ENCODE data around the gene TRAF2. TPM values are rescaled to one million over a fixed set of nuclear protein-coding genes. Genes with fewer than 3 reads are reported as not detected.

Gene TRAF2
- total and polyA plus RNA-seq, 2 of the 13 experiments (the other 11 are each of a cell fraction or from before 2014, with no cell fraction given) = 12.4 to 13.6 TPM

DNA sequence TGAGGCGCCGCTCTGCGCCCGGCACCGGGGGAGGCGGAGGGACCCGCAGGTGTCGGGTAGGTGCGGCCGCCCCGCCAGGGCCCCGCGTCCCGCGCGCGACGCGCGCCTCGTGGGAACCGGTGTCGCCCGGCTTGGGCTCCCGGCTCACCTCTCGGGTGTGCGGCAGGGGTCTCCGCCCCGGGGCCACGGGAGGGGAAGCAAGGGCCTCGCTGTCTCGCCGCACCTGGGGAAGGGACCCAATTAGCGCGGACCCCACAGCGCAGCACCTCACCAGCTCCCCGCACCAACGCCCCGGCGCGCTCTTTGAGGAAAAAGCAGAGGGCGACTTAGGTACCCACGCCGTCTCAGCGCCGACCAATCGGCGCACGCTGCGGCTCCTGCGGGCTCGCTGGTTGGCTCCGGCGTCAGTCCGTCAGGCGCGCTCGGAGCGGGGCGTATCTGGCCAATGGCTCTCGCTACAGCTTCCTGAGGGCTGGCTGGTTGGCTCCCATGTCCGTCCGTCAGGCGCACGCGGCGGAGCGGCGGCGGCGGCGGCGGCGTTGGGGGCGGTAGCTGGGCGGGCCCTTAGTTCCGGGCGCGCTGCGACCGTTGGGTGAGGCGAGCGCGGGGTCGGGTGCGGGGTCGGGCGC lies at the start of gene TRAF2 (continued):
- TF ChIP-seq ZNF547 (CRISPR knock-in tag; IDR thresholded peaks at IDR 0.05) (peak; percentile 89), ZFY (CRISPR knock-in tag; IDR thresholded peaks at IDR 0.05) (peak; percentile 67), MYNN (CRISPR knock-in tag; IDR thresholded peaks at IDR 0.05; ENCODE audit: low read depth) (no peak), HMG20B (CRISPR knock-in tag; conservative IDR thresholded peaks at IDR 0.05) (no peak), YEATS4 (CRISPR knock-in tag; IDR thresholded peaks at IDR 0.05; ENCODE audit: borderline replicate concordance) (peak; percentile 49; the same call in 1 of the 2 replicates), MED1 (CRISPR knock-in tag; IDR thresholded peaks at IDR 0.05) (peak; percentile 54), ZNF367 (CRISPR knock-in tag; IDR thresholded peaks at IDR 0.05; ENCODE audit: borderline replicate concordance) (no peak), MYC (CRISPR knock-in tag; IDR thresholded peaks at IDR 0.05; ENCODE audit: borderline replicate concordance) (peak; percentile 89), ZNF441 (CRISPR knock-in tag; IDR thresholded peaks at IDR 0.05; ENCODE audit: borderline replicate concordance) (no peak), ZNF274 (CRISPR knock-in tag; IDR thresholded peaks at IDR 0.05) (peak; percentile 59; the same call in 1 of the 2 replicates), NFIC (IDR thresholded peaks at IDR 0.05; ENCODE audit: low read length) (no peak), JARID2 (CRISPR knock-in tag; IDR thresholded peaks at IDR 0.05; ENCODE audit: insufficient replicate concordance) (no peak), CENPT (CRISPR knock-in tag; IDR thresholded peaks at IDR 0.05; ENCODE audit: low read depth) (0 out of 2 replicates have a peak, but pooled peaks have one; percentile 77), ZIK1 (CRISPR knock-in tag; IDR thresholded peaks at IDR 0.05; ENCODE audit: borderline replicate concordance, low read depth) (peak; percentile 36; the same call in 1 of the 2 replicates), IKZF4 (CRISPR knock-in tag; IDR thresholded peaks at IDR 0.05; ENCODE audit: borderline replicate concordance, low read depth, not compliant biosample characterization) (peak; percentile 58), ZNF598 (CRISPR knock-in tag; IDR thresholded peaks at IDR 0.05; ENCODE audit: borderline replicate concordance) (0 out of 2 replicates have a peak, but pooled peaks have one; percentile 40), NR2C2 (CRISPR knock-in tag; IDR thresholded peaks at IDR 0.05; ENCODE audit: borderline replicate concordance) (peak; percentile 41; the same call in 1 of the 2 replicates)
- TF ChIP-seq, protein P1, sequence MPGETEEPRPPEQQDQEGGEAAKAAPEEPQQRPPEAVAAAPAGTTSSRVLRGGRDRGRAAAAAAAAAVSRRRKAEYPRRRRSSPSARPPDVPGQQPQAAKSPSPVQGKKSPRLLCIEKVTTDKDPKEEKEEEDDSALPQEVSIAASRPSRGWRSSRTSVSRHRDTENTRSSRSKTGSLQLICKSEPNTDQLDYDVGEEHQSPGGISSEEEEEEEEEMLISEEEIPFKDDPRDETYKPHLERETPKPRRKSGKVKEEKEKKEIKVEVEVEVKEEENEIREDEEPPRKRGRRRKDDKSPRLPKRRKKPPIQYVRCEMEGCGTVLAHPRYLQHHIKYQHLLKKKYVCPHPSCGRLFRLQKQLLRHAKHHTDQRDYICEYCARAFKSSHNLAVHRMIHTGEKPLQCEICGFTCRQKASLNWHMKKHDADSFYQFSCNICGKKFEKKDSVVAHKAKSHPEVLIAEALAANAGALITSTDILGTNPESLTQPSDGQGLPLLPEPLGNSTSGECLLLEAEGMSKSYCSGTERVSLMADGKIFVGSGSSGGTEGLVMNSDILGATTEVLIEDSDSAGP (CRISPR knock-in tag; IDR thresholded peaks at IDR 0.05; ENCODE audit: borderline replicate concordance) = peak; percentile 61; the same call in 1 of the 2 replicates
- TF ChIP-seq, protein P2, sequence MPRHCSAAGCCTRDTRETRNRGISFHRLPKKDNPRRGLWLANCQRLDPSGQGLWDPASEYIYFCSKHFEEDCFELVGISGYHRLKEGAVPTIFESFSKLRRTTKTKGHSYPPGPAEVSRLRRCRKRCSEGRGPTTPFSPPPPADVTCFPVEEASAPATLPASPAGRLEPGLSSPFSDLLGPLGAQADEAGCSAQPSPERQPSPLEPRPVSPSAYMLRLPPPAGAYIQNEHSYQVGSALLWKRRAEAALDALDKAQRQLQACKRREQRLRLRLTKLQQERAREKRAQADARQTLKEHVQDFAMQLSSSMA (CRISPR knock-in tag; IDR thresholded peaks at IDR 0.05) = no peak
- TF ChIP-seq, protein P3, sequence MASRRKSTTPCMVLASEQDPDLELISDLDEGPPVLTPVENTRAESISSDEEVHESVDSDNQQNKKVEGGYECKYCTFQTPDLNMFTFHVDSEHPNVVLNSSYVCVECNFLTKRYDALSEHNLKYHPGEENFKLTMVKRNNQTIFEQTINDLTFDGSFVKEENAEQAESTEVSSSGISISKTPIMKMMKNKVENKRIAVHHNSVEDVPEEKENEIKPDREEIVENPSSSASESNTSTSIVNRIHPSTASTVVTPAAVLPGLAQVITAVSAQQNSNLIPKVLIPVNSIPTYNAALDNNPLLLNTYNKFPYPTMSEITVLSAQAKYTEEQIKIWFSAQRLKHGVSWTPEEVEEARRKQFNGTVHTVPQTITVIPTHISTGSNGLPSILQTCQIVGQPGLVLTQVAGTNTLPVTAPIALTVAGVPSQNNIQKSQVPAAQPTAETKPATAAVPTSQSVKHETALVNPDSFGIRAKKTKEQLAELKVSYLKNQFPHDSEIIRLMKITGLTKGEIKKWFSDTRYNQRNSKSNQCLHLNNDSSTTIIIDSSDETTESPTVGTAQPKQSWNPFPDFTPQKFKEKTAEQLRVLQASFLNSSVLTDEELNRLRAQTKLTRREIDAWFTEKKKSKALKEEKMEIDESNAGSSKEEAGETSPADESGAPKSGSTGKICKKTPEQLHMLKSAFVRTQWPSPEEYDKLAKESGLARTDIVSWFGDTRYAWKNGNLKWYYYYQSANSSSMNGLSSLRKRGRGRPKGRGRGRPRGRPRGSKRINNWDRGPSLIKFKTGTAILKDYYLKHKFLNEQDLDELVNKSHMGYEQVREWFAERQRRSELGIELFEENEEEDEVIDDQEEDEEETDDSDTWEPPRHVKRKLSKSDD (CRISPR knock-in tag; IDR thresholded peaks at IDR 0.05; ENCODE audit: low read depth) = 0 out of 2 replicates have a peak, but pooled peaks have one; percentile 31
